HepG2 (cell line): ENCODE data around the gene IPO9. TPM values are rescaled to one million over a fixed set of nuclear protein-coding genes. Genes with fewer than 3 reads are reported as not detected.

Experiments
- ATAC-seq: fragments of 200-7000 bp; cut with Tn5 transposase; 3 replicates; pipeline ENCODE4 v1.9.1; 2020; ENCODE audit warnings: mild to moderate bottlenecking, moderate library complexity
- BruUV-seq: library from RNA; stranded (reverse); fragments of 400-500 nt; replicated peaks from 2 replicates; lab custom pipeline; 2021; lab: Mats Ljungman, UMichigan
- CTCF ChIA-PET: fragments of 300-600 bp; formaldehyde crosslinking; extraction: SDS; loops from one replicate; lab custom pipeline; 2021; ENCODE audit warnings: low total read pairs, inconsistent platforms, low intra/inter-chr PET ratio; lab: Yijun Ruan, JAX
- POLR2A ChIA-PET: fragments of 350-600 bp; sonication (Branson Sonifier 250); formaldehyde crosslinking; loops from one replicate; lab custom pipeline; 2020; ENCODE audit warnings: antibody characterized with exemption, inconsistent platforms; lab: Yijun Ruan, JAX
- DNase-seq: peaks from one replicate; pipeline ENCODE4 v3.0.0-alpha.2; 2015; ENCODE audit warnings: low spot score
- FAIRE-seq: peaks from 3 replicates; lab custom pipeline; 2011; peaks lifted over from hg19 to GRCh38; lab: Jason Lieb, UNC
- H2AFZ ChIP-seq: one replicate; pipeline ENCODE4 v1.6.1; 2011; ENCODE audit warnings: low read length, inconsistent platforms
- H3K27ac ChIP-seq: fragments of 300-600 bp; 3 replicates; pipeline ENCODE4 v1.8.0; 2011; ENCODE audit warnings: mixed run types, mild to moderate bottlenecking, mixed read lengths, low read length, inconsistent platforms; ENCODE audit not compliant: insufficient read depth; ENCODE audit errors: extremely low read length
- H3K27me3 ChIP-seq, 2 experiments: fragments of 200-600 bp in 1 of 2; 2 replicates in 1 of 2; 3 replicates in 1 of 2; pipeline versions ENCODE4 v1.6.0 to v1.8.0; 2011; ENCODE audit warnings: low read length in 2 of 2, mild to moderate bottlenecking in 2 of 2, moderate library complexity in 2 of 2, inconsistent platforms in 1 of 2; ENCODE audit not compliant: insufficient read depth in 2 of 2, control insufficient read depth in 1 of 2
- H3K36me3 ChIP-seq, 2 experiments: fragments of 200-600 bp in 1 of 2; replicated peaks in 1 of 2; 2 replicates in 1 of 2; 3 replicates in 1 of 2; pipeline versions ENCODE4 v1.5.1 to v1.8.0; 2011; ENCODE audit warnings: low read length in 2 of 2, inconsistent platforms in 1 of 2; ENCODE audit not compliant: insufficient read depth in 2 of 2, control insufficient read depth in 1 of 2
- H3K4me1 ChIP-seq: 2 replicates; pipeline ENCODE4 v1.5.1; 2012; ENCODE audit warnings: low read length, inconsistent platforms; ENCODE audit not compliant: insufficient read depth
- H3K4me2 ChIP-seq: 2 replicates; pipeline ENCODE4 v1.6.0; 2011; ENCODE audit warnings: low read depth, low read length, inconsistent platforms
- H3K4me3 ChIP-seq, 3 experiments: fragments of 200-600 bp in 1 of 3; sonication (generic), shearing (Covaris generic) in 1 of 3; replicated peaks in 1 of 3; 2 replicates each; pipeline ENCODE4 v1.5.1; 2011 to 2016; ENCODE audit warnings: low read length in 3 of 3, inconsistent platforms in 2 of 3, low read depth in 2 of 3, mild to moderate bottlenecking in 2 of 3, control low read depth in 1 of 3, mixed read lengths in 1 of 3; ENCODE audit not compliant: insufficient read depth in 1 of 3
- H3K79me2 ChIP-seq: one replicate; pipeline ENCODE4 v1.6.1; 2011; ENCODE audit warnings: low read length, inconsistent platforms; ENCODE audit not compliant: insufficient read depth
- H3K9ac ChIP-seq: 2 replicates; pipeline ENCODE4 v1.6.0; 2011; ENCODE audit warnings: mild to moderate bottlenecking, low read depth, low read length, inconsistent platforms; ENCODE audit not compliant: insufficient read depth
- H3K9me3 ChIP-seq: 2 replicates; pipeline ENCODE4 v1.5.1; 2012; ENCODE audit warnings: mild to moderate bottlenecking, low read length
- H4K20me1 ChIP-seq: 2 replicates; pipeline ENCODE4 v1.6.0; 2011; ENCODE audit warnings: inconsistent platforms, mild to moderate bottlenecking, low read length, moderate library complexity; ENCODE audit not compliant: insufficient read depth
- CCDC6 ChIP-seq: sonication (generic); formaldehyde crosslinking; IDR thresholded peaks from 2 replicates; pipeline ENCODE4 v1.8.1; 2022; ENCODE audit warnings: mild to moderate bottlenecking, missing genetic modification reagents, moderate library complexity
- E2F2 ChIP-seq: sonication (generic); formaldehyde crosslinking; IDR thresholded peaks from 2 replicates; pipeline ENCODE4 v1.4.0; 2020; ENCODE audit warnings: missing genetic modification reagents, borderline replicate concordance
- FOXC1 ChIP-seq: sonication (generic); formaldehyde crosslinking; IDR thresholded peaks from 2 replicates; pipeline ENCODE4 v1.8.0; 2022; ENCODE audit warnings: mild to moderate bottlenecking, missing genetic modification reagents, borderline replicate concordance
- HMG20B ChIP-seq: conservative IDR thresholded peaks from 2 replicates; pipeline ENCODE4 v1.6.1; 2016; ENCODE audit warnings: missing genetic modification reagents, missing compliant biosample characterization
- HOXA3 ChIP-seq: sonication (generic); formaldehyde crosslinking; IDR thresholded peaks from 2 replicates; pipeline ENCODE4 v1.5.0; 2020; ENCODE audit warnings: missing genetic modification reagents
- MAZ ChIP-seq, 2 experiments: sonication (generic) in 1 of 2; formaldehyde crosslinking in 1 of 2; IDR thresholded peaks; 2 replicates each; pipeline versions ENCODE4 v1.5.0 to v1.6.1; 2012 to 2020; ENCODE audit warnings: low read depth in 2 of 2, mild to moderate bottlenecking in 2 of 2, borderline replicate concordance in 1 of 2, improper control_type of control experiment in 1 of 2, low read length in 1 of 2, missing genetic modification reagents in 1 of 2, moderate library complexity in 1 of 2
- NFE2L1 ChIP-seq: sonication (generic); formaldehyde crosslinking; IDR thresholded peaks from 2 replicates; pipeline ENCODE4 v1.4.0; 2020; ENCODE audit warnings: missing genetic modification reagents, mild to moderate bottlenecking, borderline replicate concordance
- SMAD3 ChIP-seq: sonication (generic); formaldehyde crosslinking; IDR thresholded peaks from 2 replicates; pipeline ENCODE4 v1.4.0; 2020; ENCODE audit warnings: missing genetic modification reagents
- SRSF9 ChIP-seq: fragments of 200-400 bp; formaldehyde crosslinking; IDR thresholded peaks from 2 replicates; pipeline ENCODE4 v1.6.1; 2018; ENCODE audit warnings: borderline replicate concordance, mild to moderate bottlenecking, low read depth, low read length; ENCODE audit not compliant: insufficient read depth, poor library complexity, severe bottlenecking
- TP53 ChIP-seq: sonication (generic); formaldehyde crosslinking; conservative IDR thresholded peaks from 2 replicates; pipeline ENCODE4 v1.4.0; 2020; ENCODE audit warnings: missing genetic modification reagents
- ZNF232 ChIP-seq: sonication (generic); formaldehyde crosslinking; IDR thresholded peaks from 2 replicates; pipeline ENCODE4 v1.4.0; 2020; ENCODE audit warnings: missing genetic modification reagents, borderline replicate concordance
- ZNF234 ChIP-seq: sonication (generic); formaldehyde crosslinking; conservative IDR thresholded peaks from 2 replicates; pipeline ENCODE4 v1.5.1; 2020; ENCODE audit warnings: mild to moderate bottlenecking, missing genetic modification reagents
- ZNF296 ChIP-seq: sonication (generic); formaldehyde crosslinking; conservative IDR thresholded peaks from 2 replicates; pipeline ENCODE4 v1.5.0; 2020; ENCODE audit warnings: mild to moderate bottlenecking, missing genetic modification reagents
- ZNF607 ChIP-seq: sonication (generic); formaldehyde crosslinking; IDR thresholded peaks from 2 replicates; pipeline ENCODE4 v1.5.1; 2020; ENCODE audit warnings: missing genetic modification reagents, mild to moderate bottlenecking, borderline replicate concordance
- ZNF678 ChIP-seq: sonication (generic); formaldehyde crosslinking; IDR thresholded peaks from 2 replicates; pipeline ENCODE4 v1.4.0; 2020; ENCODE audit warnings: mild to moderate bottlenecking, missing genetic modification reagents
- WGBS: methylation state at CpG from one replicate; pipeline ENCODE4 v1.1.6; 2017; ENCODE audit warnings: low lambda C conversion rate; 5-methylcytosine and 5-hydroxymethylcytosine counted together
- in situ Hi-C: cut with HindIII; loops from 2 replicates; pipeline ENCODE4 v1.10.0; 2017; ENCODE audit warnings: low pct_unique_long_range_greater_than_20kb; ENCODE audit not compliant: extremely low pct_ligation_motif_present
- intact Hi-C: fragments of 100-400 bp; cut with micrococcal nuclease; formaldehyde crosslinking; loops from one replicate; pipeline ENCODE4 v1.10.0; 2022; ENCODE audit not compliant: unreplicated experiment
- polyA plus RNA-seq, 8 experiments: library from polyadenylated mRNA; depleted of rRNA in 3 of 8; stranded (reverse) in 7 of 8; unstranded in 1 of 8; fragments of >200 nt; fragmentation: Illumina TruSeq in 4 of 8; extraction: Trizol in 4 of 8; gene quantifications; 2 replicates each; pipeline versions ENCODE4 v1.2.1 to v1.2.3, GENCODE V29; 2011 to 2016; ENCODE audit warnings: low read depth in 4 of 8, missing spikeins in 1 of 8, mixed read lengths in 1 of 8; ENCODE audit not compliant: insufficient read depth in 1 of 8
- total RNA-seq, 5 experiments: library from RNA; depleted of rRNA; stranded (reverse); fragments of >200 nt; fragmentation: Illumina TruSeq; extraction: Trizol; gene quantifications; 2 replicates each; pipeline ENCODE4 v1.2.3, GENCODE V29; 2016; ENCODE audit warnings: low read depth in 1 of 5

The IPO9 gene
- total and polyA plus RNA-seq, 2 of the 13 experiments (the other 11 are each of a cell fraction or from before 2014, with no cell fraction given) = 31.0 to 34.8 TPM

GRCh38 chr1:201780952-201781351 lies 48.0 kb upstream of the IPO9 start:
- no TSS peak for BruUV-seq
- ATAC-seq = no peak
- POLR2A ChIA-PET = no interaction called here
- CTCF ChIA-PET = no interaction called here
- no peak for FAIRE-seq
- H3K4me3 ChIP-seq = no peak overlapping the region
- no peaks in the 10 kb centered on the region for H3K4me1 ChIP-seq
- H3K79me2 ChIP-seq = no peaks in the 10 kb centered on the region
- no peaks in the 10 kb centered on the region for H3K9me3 ChIP-seq
- in situ Hi-C loops (loop anchor here (10.0 kb wide), 1 partner anchor 216 kb away; no protein-coding TSS in a partner anchor), intact Hi-C loops (no loop called here)
- peaks cover 0 to 37% of the 10 kb centered on the region in 2 experiments; a peak in 2 of 5 replicates for H3K27me3 ChIP-seq
- H3K4me2 ChIP-seq = no peak overlapping the region
- H4K20me1 ChIP-seq = no peaks in the 10 kb centered on the region
- H3K36me3 ChIP-seq = no peaks in the 10 kb centered on the region
- H2AFZ ChIP-seq = no peak overlapping the region
- WGBS = 26% methylated on average over 6 of the region's 6 CpGs
- DNase-seq = no peak
- no peak overlapping the region for H3K9ac ChIP-seq
- H3K27ac ChIP-seq = no peak overlapping the region
- no peak for TF ChIP-seq ZNF678
- no peak for TF ChIP-seq HMG20B (CRISPR knock-in tag)
- TF ChIP-seq CCDC6 = no peak
- no peak for TF ChIP-seq ZNF232 (CRISPR knock-in tag)
- TF ChIP-seq SMAD3 (CRISPR knock-in tag) = no peak
- no peak for TF ChIP-seq ZNF296 (CRISPR knock-in tag)
- TF ChIP-seq NFE2L1 (CRISPR knock-in tag) = no peak
- no peak for TF ChIP-seq HOXA3 (CRISPR knock-in tag)
- TF ChIP-seq ZNF607 (CRISPR knock-in tag) = no peak
- TF ChIP-seq, all 625 proteins: peak for 0

GRCh38 chr1:201781437-201781836 lies 47.5 kb upstream of the IPO9 start:
- Histone ChIP-seq H3K27ac (no peak overlapping the region), H3K79me2 (no peaks in the 10 kb centered on the region), H3K4me2 (no peak overlapping the region), H3K9me3 (no peaks in the 10 kb centered on the region)
- DNase-seq = no peak
- in situ Hi-C loops = loop anchor here (10.0 kb wide), 1 partner anchor 217 kb away; no protein-coding TSS in a partner anchor
- TF ChIP-seq ZNF234 (CRISPR knock-in tag) = no peak
- no peak for TF ChIP-seq FOXC1
- TF ChIP-seq MAZ (IDR thresholded peaks at IDR 0.05; ENCODE audit: borderline replicate concordance, low read depth, low read length) = no peak
- no peak for TF ChIP-seq MAZ (CRISPR knock-in tag; IDR thresholded peaks at IDR 0.05; ENCODE audit: low read depth)
- TF ChIP-seq E2F2 = no peak
- TF ChIP-seq SRSF9 = no peak
- TF ChIP-seq TP53 = no peak
- TF ChIP-seq, all 625 proteins: peak for 0
- ChIA-PET POLR2A (no interaction called here), CTCF (no interaction called here)
- H4K20me1 ChIP-seq = no peaks in the 10 kb centered on the region
- intact Hi-C loops = no loop called here
- H3K4me3 ChIP-seq = no peak overlapping the region
- BruUV-seq = no TSS peak
- H2AFZ ChIP-seq = no peak overlapping the region
- 0% methylated on average over 1 of the region's 1 CpG for WGBS
- H3K27me3 ChIP-seq = peaks cover 0 to 37% of the 10 kb centered on the region in 2 experiments; a peak in 2 of 5 replicates
- H3K36me3 ChIP-seq = no peaks in the 10 kb centered on the region
- H3K9ac ChIP-seq = no peak overlapping the region
- ATAC-seq (no peak), FAIRE-seq (no peak)
- H3K4me1 ChIP-seq = no peaks in the 10 kb centered on the region
